ENCODE results near the gene PNPLA7.

GRCh38 chr9:137452761-137453642, 97.2 kb downstream of the PNPLA7 start:
- TF ChIP-seq MYC (IDR thresholded peaks at IDR 0.05; ENCODE audit: insufficient read depth, insufficient read length, insufficient replicate concordance, low read length, severe bottlenecking) (no peak), KLF5 (IDR thresholded peaks at IDR 0.05; ENCODE audit: partially characterized antibody) (no peak), EZH2 (IDR thresholded peaks at IDR 0.05; ENCODE audit: borderline replicate concordance, control insufficient read depth, low read depth, low read length) (no peak), POU2F2 (IDR thresholded peaks at IDR 0.05; ENCODE audit: borderline replicate concordance, low read depth, low read length) (no peak), RAD21 (IDR thresholded peaks at IDR 0.05; ENCODE audit: insufficient read depth, low read depth, low read length) (no peak), ZNF592 (IDR thresholded peaks at IDR 0.05) (no peak), MXI1 (IDR thresholded peaks at IDR 0.05; ENCODE audit: low read depth, low read length) (no peak), REST (IDR thresholded peaks at IDR 0.05; ENCODE audit: low read depth, low read length) (no peak), PML (IDR thresholded peaks at IDR 0.05; ENCODE audit: low read length) (no peak), SREBF2 (IDR thresholded peaks at IDR 0.05; ENCODE audit: low read length) (no peak), GABPA (IDR thresholded peaks at IDR 0.05; ENCODE audit: low read depth) (no peak), CTCF (IDR thresholded peaks at IDR 0.05 in 2 of 3, conservative IDR thresholded peaks at IDR 0.05 in 1 of 3; ENCODE audit: control insufficient read depth in 2 of 3, extremely low read depth in 1 of 3, insufficient read depth in 1 of 3, low read depth in 3 of 3, low read length in 3 of 3) (no peak), CREB1 (IDR thresholded peaks at IDR 0.05; ENCODE audit: low read depth) (no peak)

Measured in GM12878 (cell line).